MM.1S (cell line): ENCODE measurements around the gene LRRC28.

Experiments
- DNase-seq: peaks from one replicate; pipeline ENCODE4 v3.0.0-alpha.2; 2015
- H2AFZ ChIP-seq: fragments of 300-600 bp; sonication (generic); 2 replicates; pipeline ENCODE4 v1.6.0; 2016; ENCODE audit warnings: antibody characterized with exemption, low read length
- H3F3A ChIP-seq: fragments of 300-600 bp; sonication (generic); 2 replicates; pipeline ENCODE4 v1.6.1; 2016; ENCODE audit warnings: mild to moderate bottlenecking, antibody characterized with exemption, low read length, moderate library complexity, mixed read lengths; ENCODE audit not compliant: insufficient read depth
- H3K27ac ChIP-seq: fragments of 300-600 bp; sonication (generic); 2 replicates; pipeline ENCODE4 v1.5.1; 2016; ENCODE audit warnings: mild to moderate bottlenecking, low read length
- H3K27me3 ChIP-seq: fragments of 300-600 bp; sonication (generic); replicated peaks from 2 replicates; pipeline ENCODE4 v1.6.0; 2016; ENCODE audit warnings: low read length; ENCODE audit not compliant: insufficient read depth
- H3K36me3 ChIP-seq: fragments of 300-600 bp; sonication (generic); replicated peaks from 2 replicates; pipeline ENCODE4 v1.6.1; 2016; ENCODE audit warnings: mild to moderate bottlenecking, low read length, mixed read lengths; ENCODE audit not compliant: insufficient read depth
- H3K4me1 ChIP-seq: fragments of 300-600 bp; sonication (generic); 2 replicates; pipeline ENCODE4 v1.6.1; 2016; ENCODE audit warnings: low read length, mixed read lengths
- H3K4me2 ChIP-seq: fragments of 300-600 bp; sonication (generic); 2 replicates; pipeline ENCODE4 v1.6.0; 2016; ENCODE audit warnings: low read depth, low read length
- H3K4me3 ChIP-seq: fragments of 300-600 bp; sonication (generic); 2 replicates; pipeline ENCODE4 v1.5.1; 2016; ENCODE audit warnings: low read length, mixed read lengths
- H3K79me2 ChIP-seq: fragments of 300-600 bp; sonication (generic); 2 replicates; pipeline ENCODE4 v1.6.1; 2016; ENCODE audit warnings: mixed run types, low read length, mixed read lengths
- H3K9ac ChIP-seq: fragments of 300-600 bp; sonication (generic); 2 replicates; pipeline ENCODE4 v1.6.1; 2016; ENCODE audit warnings: low read length, mixed read lengths
- H3K9me2 ChIP-seq: fragments of 300-600 bp; sonication (generic); replicated peaks from 2 replicates; pipeline ENCODE4 v1.6.1; 2016; ENCODE audit warnings: mild to moderate bottlenecking, low read length, mixed read lengths; ENCODE audit not compliant: insufficient read depth
- H3K9me3 ChIP-seq: fragments of 300-600 bp; sonication (generic); replicated peaks from 2 replicates; pipeline ENCODE4 v1.6.1; 2016; ENCODE audit warnings: mild to moderate bottlenecking, low read length, mixed read lengths; ENCODE audit not compliant: insufficient read depth
- H4K20me1 ChIP-seq: fragments of 300-600 bp; sonication (generic); 2 replicates; pipeline ENCODE4 v1.6.1; 2016; ENCODE audit warnings: mild to moderate bottlenecking, low read length, moderate library complexity, mixed read lengths; ENCODE audit not compliant: insufficient read depth
- CTCF ChIP-seq: fragments of 300-600 bp; sonication (generic); IDR thresholded peaks from 2 replicates; pipeline ENCODE4 v1.5.1; 2016; ENCODE audit warnings: antibody characterized with exemption, low read length, mixed read lengths
- EZH2 ChIP-seq: fragments of 300-600 bp; sonication (generic); optimal IDR thresholded peaks from 2 replicates; pipeline ENCODE3; 2017; ENCODE audit warnings: low read depth, mild to moderate bottlenecking, antibody characterized with exemption, low read length, mixed read lengths
- EZH2phosphoT487 ChIP-seq: fragments of 300-600 bp; sonication (generic); IDR thresholded peaks from 2 replicates; pipeline ENCODE4 v1.6.1; 2018; ENCODE audit warnings: antibody characterized with exemption, low read length

The LRRC28 gene

DNA sequence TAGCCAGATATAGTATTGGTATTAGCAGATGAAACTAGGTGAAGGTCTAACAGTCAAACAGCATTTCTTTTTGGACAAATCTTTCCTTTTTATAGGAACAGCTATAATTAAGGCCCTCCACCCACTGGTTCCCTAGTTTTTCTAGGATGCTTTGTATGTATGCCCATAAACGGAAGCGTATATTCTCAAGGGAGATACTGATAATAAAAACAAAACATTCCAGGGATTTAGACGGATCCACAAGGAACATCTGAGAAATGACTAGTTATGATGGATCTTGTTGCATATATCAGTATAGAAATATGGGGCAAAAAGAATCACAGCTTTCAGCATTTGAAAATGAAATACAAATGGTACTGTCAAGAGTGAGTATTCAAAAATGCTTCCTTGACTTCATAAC is 22.5 kb downstream of the LRRC28 start:
- H3K9me3 ChIP-seq, result no peaks in the 10 kb centered on the region
- H3K27ac ChIP-seq, result no peak overlapping the region
- H3K4me2 ChIP-seq, result no peak overlapping the region
- H3K4me1 ChIP-seq, result 0 out of 2 replicates have a peak, but pooled peaks cover 5% of the 10 kb centered on the region
- no peaks in the 10 kb centered on the region for H3F3A ChIP-seq
- no peaks in the 10 kb centered on the region for H3K9me2 ChIP-seq
- no peaks in the 10 kb centered on the region for H3K79me2 ChIP-seq
- H3K9ac ChIP-seq, result no peak overlapping the region
- H2AFZ ChIP-seq, result no peak overlapping the region
- no peaks in the 10 kb centered on the region for H3K36me3 ChIP-seq
- no peaks in the 10 kb centered on the region for H3K27me3 ChIP-seq
- no peak for DNase-seq
- no peak for TF ChIP-seq CTCF
- no peak for TF ChIP-seq EZH2
- TF ChIP-seq EZH2phosphoT487, result no peak
- no peak overlapping the region for H3K4me3 ChIP-seq
- H4K20me1 ChIP-seq, result no peaks in the 10 kb centered on the region

DNA sequence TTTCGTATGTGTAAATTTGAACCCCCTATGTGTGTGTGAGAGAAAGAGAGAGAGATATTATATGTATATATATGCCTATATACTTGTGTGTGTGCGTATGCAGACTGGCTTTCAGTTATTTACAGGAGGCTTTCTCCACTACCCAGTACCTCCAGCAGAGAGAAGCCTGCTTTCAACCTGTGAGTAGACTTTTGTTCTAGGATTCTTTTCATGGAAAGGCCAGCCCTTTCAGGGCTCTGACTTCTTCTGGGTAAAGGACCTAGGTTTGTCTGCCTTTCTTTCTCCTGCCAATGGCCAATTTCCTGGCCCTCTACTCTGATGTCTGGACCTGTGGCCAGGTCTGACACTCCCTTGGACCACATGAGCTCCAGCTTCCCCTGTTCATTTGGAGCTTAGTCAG is 23.8 kb downstream of the LRRC28 start:
- DNase-seq, result no peak
- 0 out of 2 replicates have a peak, but pooled peaks cover 13% of the 10 kb centered on the region for H3K4me1 ChIP-seq
- no peak overlapping the region for H3K27ac ChIP-seq
- H3K9me2 ChIP-seq, result no peaks in the 10 kb centered on the region
- no peak overlapping the region for H3K9ac ChIP-seq
- TF ChIP-seq EZH2phosphoT487, result no peak
- H3K79me2 ChIP-seq, result no peaks in the 10 kb centered on the region
- H4K20me1 ChIP-seq, result no peaks in the 10 kb centered on the region
- no peaks in the 10 kb centered on the region for H3K36me3 ChIP-seq
- no peak overlapping the region for H3K4me3 ChIP-seq
- no peaks in the 10 kb centered on the region for H3K27me3 ChIP-seq
- no peaks in the 10 kb centered on the region for H3K9me3 ChIP-seq
- H3K4me2 ChIP-seq, result no peak overlapping the region
- H2AFZ ChIP-seq, result no peak overlapping the region
- H3F3A ChIP-seq, result no peaks in the 10 kb centered on the region; the same call in 1 of the 2 replicates

GRCh38 chr15:99275525-99276128 is 24.3 kb downstream of the LRRC28 start:
- H3K9me2 ChIP-seq, result no peaks in the 10 kb centered on the region
- H4K20me1 ChIP-seq, result no peaks in the 10 kb centered on the region
- H3K4me2 ChIP-seq, result no peak overlapping the region
- no peak overlapping the region for H3K4me3 ChIP-seq
- no peak for TF ChIP-seq CTCF
- no peak for TF ChIP-seq EZH2phosphoT487
- no peak for TF ChIP-seq EZH2
- no peaks in the 10 kb centered on the region for H3K27me3 ChIP-seq
- H3K36me3 ChIP-seq, result no peaks in the 10 kb centered on the region
- H3K4me1 ChIP-seq, result 0 out of 2 replicates have a peak, but pooled peaks cover 13% of the 10 kb centered on the region
- H3K79me2 ChIP-seq, result no peaks in the 10 kb centered on the region
- no peak overlapping the region for H3K9ac ChIP-seq
- no peaks in the 10 kb centered on the region for H3K9me3 ChIP-seq
- no peak overlapping the region for H2AFZ ChIP-seq
- H3F3A ChIP-seq, result no peaks in the 10 kb centered on the region; the same call in 1 of the 2 replicates
- no peak for DNase-seq
- no peak overlapping the region for H3K27ac ChIP-seq

DNA sequence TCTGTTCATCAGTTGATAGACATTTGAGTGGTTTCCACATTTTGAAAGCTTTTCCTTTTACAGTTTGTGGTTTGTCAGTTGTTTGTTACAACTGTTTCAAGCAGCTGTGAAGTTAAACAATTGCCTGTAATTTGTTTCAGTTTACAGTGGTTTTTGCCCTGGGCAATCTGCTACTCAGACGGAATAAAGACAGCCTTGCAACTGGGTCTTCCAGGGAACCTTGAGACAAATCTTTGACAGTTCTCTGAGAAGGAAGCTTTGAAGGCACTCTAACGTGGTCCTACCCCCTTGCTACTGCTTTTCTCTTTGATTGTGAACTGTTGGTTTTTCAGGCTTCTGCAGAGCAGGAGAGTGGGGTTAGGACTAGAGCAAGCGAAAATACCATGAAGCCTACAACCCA is 28.0 kb downstream of the LRRC28 start:
- H3K9me3 ChIP-seq, result no peaks in the 10 kb centered on the region
- H3K9me2 ChIP-seq, result no peaks in the 10 kb centered on the region
- H3K27ac ChIP-seq, result no peak overlapping the region
- no peaks in the 10 kb centered on the region for H3K79me2 ChIP-seq
- H3K36me3 ChIP-seq, result no peaks in the 10 kb centered on the region
- H4K20me1 ChIP-seq, result no peaks in the 10 kb centered on the region
- DNase-seq, result peak; percentile 40
- H3K4me2 ChIP-seq, result peak overlapping the region; percentile 19; the same call in 1 of the 2 replicates
- no peak overlapping the region for H3K9ac ChIP-seq
- H3F3A ChIP-seq, result no peaks in the 10 kb centered on the region; the same call in 1 of the 2 replicates
- 0 out of 2 replicates have a peak, but pooled peaks cover 19% of the 10 kb centered on the region for H3K4me1 ChIP-seq
- H3K4me3 ChIP-seq, result no peak overlapping the region
- no peaks in the 10 kb centered on the region for H3K27me3 ChIP-seq
- no peak for TF ChIP-seq CTCF
- no peak for TF ChIP-seq EZH2
- no peak for TF ChIP-seq EZH2phosphoT487
- no peak overlapping the region for H2AFZ ChIP-seq
